A673 (cell line): ENCODE data around the gene S100A9.

Experiments used
- EZH2 ChIP-seq: fragments of 200-600 bp; sonication (generic); IDR thresholded peaks from 2 replicates; pipeline ENCODE4 v1.6.1; 2017; ENCODE audit warnings: borderline replicate concordance, low read depth, mild to moderate bottlenecking, mixed read lengths, antibody characterized with exemption, low read length; ENCODE audit not compliant: poor library complexity, severe bottlenecking
- TF ChIP-seq, protein P1 (sequence below): fragments of 300-800, 200-600 bp; sonication (generic); conservative IDR thresholded peaks from 2 replicates; pipeline ENCODE4 v1.5.1; 2017; ENCODE audit warnings: low read depth, mild to moderate bottlenecking, antibody characterized with exemption, low read length, moderate library complexity, mixed read lengths

DNA sequence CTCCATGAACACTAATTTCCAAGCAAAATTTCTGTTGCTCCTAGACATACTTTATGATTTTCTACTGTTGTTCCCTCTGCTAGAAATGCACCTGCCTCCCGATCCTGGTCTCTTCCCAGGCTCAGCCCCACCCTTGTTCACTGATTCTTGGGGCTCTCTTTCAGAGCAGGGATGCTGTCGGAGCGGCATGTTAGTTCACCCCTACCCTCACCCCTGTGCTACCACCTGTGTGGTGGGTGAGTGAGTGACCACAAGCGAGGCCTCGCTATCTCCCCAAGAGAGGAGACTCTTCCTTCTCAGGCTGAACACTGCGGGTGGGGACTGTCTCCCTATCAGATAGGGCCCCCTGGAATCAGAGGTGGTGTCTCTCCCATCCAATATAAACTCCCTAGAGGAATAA is 38.1 kb downstream of the S100A9 start:
- TF ChIP-seq, protein P1, sequence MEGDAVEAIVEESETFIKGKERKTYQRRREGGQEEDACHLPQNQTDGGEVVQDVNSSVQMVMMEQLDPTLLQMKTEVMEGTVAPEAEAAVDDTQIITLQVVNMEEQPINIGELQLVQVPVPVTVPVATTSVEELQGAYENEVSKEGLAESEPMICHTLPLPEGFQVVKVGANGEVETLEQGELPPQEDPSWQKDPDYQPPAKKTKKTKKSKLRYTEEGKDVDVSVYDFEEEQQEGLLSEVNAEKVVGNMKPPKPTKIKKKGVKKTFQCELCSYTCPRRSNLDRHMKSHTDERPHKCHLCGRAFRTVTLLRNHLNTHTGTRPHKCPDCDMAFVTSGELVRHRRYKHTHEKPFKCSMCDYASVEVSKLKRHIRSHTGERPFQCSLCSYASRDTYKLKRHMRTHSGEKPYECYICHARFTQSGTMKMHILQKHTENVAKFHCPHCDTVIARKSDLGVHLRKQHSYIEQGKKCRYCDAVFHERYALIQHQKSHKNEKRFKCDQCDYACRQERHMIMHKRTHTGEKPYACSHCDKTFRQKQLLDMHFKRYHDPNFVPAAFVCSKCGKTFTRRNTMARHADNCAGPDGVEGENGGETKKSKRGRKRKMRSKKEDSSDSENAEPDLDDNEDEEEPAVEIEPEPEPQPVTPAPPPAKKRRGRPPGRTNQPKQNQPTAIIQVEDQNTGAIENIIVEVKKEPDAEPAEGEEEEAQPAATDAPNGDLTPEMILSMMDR, result no peak
- no peak for TF ChIP-seq EZH2
